Endothelial cell of umbilical vein (primary cell): ENCODE data around the gene LHCGR. TPM values are rescaled to one million over a fixed set of nuclear protein-coding genes. Genes with fewer than 3 reads are reported as not detected.

Experiments used
- BruUV-seq: library from RNA; stranded (reverse); fragments of 400-500 nt; replicated peaks from 2 replicates; lab custom pipeline; 2021; lab: Mats Ljungman, UMichigan
- CTCF ChIA-PET: fragments of 300-600, 350-600 bp; sonication (Branson Sonifier 250); formaldehyde crosslinking; loops from one replicate; lab custom pipeline; 2021; ENCODE audit warnings: antibody characterized with exemption, inconsistent platforms; lab: Charles Lee
- POLR2A ChIA-PET: fragments of 300-600, 350-600 bp; sonication (Branson Sonifier 250); formaldehyde crosslinking; loops from one replicate; lab custom pipeline; 2021; ENCODE audit warnings: antibody characterized with exemption, inconsistent platforms; lab: Charles Lee
- DNase-seq: peaks from one replicate; pipeline ENCODE4 v3.0.0-alpha.2; 2011; ENCODE audit warnings: low read depth, low spot score
- FAIRE-seq: peaks from 2 replicates; lab custom pipeline; 2011; peaks lifted over from hg19 to GRCh38; lab: Jason Lieb, UNC
- H2AFZ ChIP-seq: 2 replicates; pipeline ENCODE4 v1.6.0; 2012; ENCODE audit warnings: low read depth, low read length, control low read depth, inconsistent platforms
- H3K27ac ChIP-seq: 2 replicates; pipeline ENCODE4 v1.5.1; 2011; ENCODE audit warnings: low read depth, mild to moderate bottlenecking, control low read depth, low read length, moderate library complexity; ENCODE audit not compliant: insufficient read depth
- H3K27me3 ChIP-seq, 2 experiments: 2 replicates each; pipeline versions ENCODE4 v1.6.0 to v1.6.1; 2011; ENCODE audit warnings: low read length in 2 of 2, mixed read lengths in 1 of 2; ENCODE audit not compliant: control insufficient read depth in 2 of 2, insufficient read depth in 2 of 2
- H3K36me3 ChIP-seq, 2 experiments: 2 replicates in 1 of 2; 3 replicates in 1 of 2; pipeline ENCODE4 v1.5.1; 2011; ENCODE audit warnings: low read length in 2 of 2, mild to moderate bottlenecking in 1 of 2, moderate library complexity in 1 of 2; ENCODE audit not compliant: control insufficient read depth in 2 of 2, insufficient read depth in 2 of 2; ENCODE audit errors: extremely low read depth in 1 of 2
- H3K4me1 ChIP-seq: 3 replicates; pipeline ENCODE4 v1.5.1; 2011; ENCODE audit warnings: mild to moderate bottlenecking, low read length; ENCODE audit not compliant: control insufficient read depth, insufficient read depth; ENCODE audit errors: extremely low read depth
- H3K4me2 ChIP-seq: 2 replicates; pipeline ENCODE4 v1.6.1; 2011; ENCODE audit warnings: low read length, control low read depth, mixed read lengths; ENCODE audit not compliant: insufficient read depth
- H3K4me3 ChIP-seq, 3 experiments: fragments of 200-600 bp in 1 of 3; sonication (generic), shearing (Covaris generic) in 1 of 3; replicated peaks in 1 of 3; 2 replicates each; pipeline ENCODE4 v1.5.1; 2011 to 2016; ENCODE audit warnings: control low read depth in 3 of 3, low read length in 3 of 3, mild to moderate bottlenecking in 2 of 3, inconsistent platforms in 1 of 3, low read depth in 1 of 3, moderate library complexity in 1 of 3; ENCODE audit not compliant: insufficient read depth in 1 of 3
- H3K79me2 ChIP-seq: 2 replicates; pipeline ENCODE4 v1.6.0; 2012; ENCODE audit warnings: low read length, inconsistent platforms; ENCODE audit not compliant: control insufficient read depth, insufficient read depth
- H3K9ac ChIP-seq: replicated peaks from 2 replicates; pipeline ENCODE3; 2011; ENCODE audit warnings: low read length, control low read depth; ENCODE audit not compliant: insufficient read depth; ENCODE audit errors: extremely low read depth
- H3K9me1 ChIP-seq: replicated peaks from 3 replicates; pipeline ENCODE4 v1.6.0; 2011; ENCODE audit warnings: mild to moderate bottlenecking, low read length; ENCODE audit not compliant: control insufficient read depth, insufficient read depth; ENCODE audit errors: extremely low read depth
- H3K9me3 ChIP-seq: replicated peaks from 2 replicates; pipeline ENCODE4 v1.5.1; 2012; ENCODE audit warnings: low read length, inconsistent platforms; ENCODE audit not compliant: control insufficient read depth, insufficient read depth
- H4K20me1 ChIP-seq: replicated peaks from 2 replicates; pipeline ENCODE3; 2011; ENCODE audit warnings: mild to moderate bottlenecking, low read length; ENCODE audit not compliant: control insufficient read depth, insufficient read depth; ENCODE audit errors: extremely low read depth
- EZH2 ChIP-seq: IDR thresholded peaks from 2 replicates; pipeline ENCODE4 v1.6.1; 2012; ENCODE audit warnings: borderline replicate concordance, low read depth, mild to moderate bottlenecking, moderate library complexity, low read length, inconsistent platforms; ENCODE audit not compliant: severe bottlenecking
- FOS ChIP-seq: IDR thresholded peaks from 2 replicates; pipeline ENCODE4 v1.6.1; 2011; ENCODE audit warnings: mild to moderate bottlenecking, low read length, moderate library complexity, borderline replicate concordance; ENCODE audit not compliant: insufficient read depth
- GATA2 ChIP-seq: IDR thresholded peaks from 2 replicates; pipeline ENCODE4 v1.7.0; 2011; ENCODE audit warnings: low read depth, mild to moderate bottlenecking, moderate library complexity, mixed read lengths, low read length; ENCODE audit not compliant: insufficient read length, insufficient read depth
- JUN ChIP-seq: IDR thresholded peaks from 2 replicates; pipeline ENCODE4 v1.6.1; 2011; ENCODE audit warnings: borderline replicate concordance, low read depth; ENCODE audit not compliant: insufficient read length, insufficient read depth
- MYC ChIP-seq: IDR thresholded peaks from one replicate; pipeline ENCODE4 v1.6.1; 2011; ENCODE audit warnings: mild to moderate bottlenecking, low read depth, low read length
- POLR2A ChIP-seq: IDR thresholded peaks from 2 replicates; pipeline ENCODE4 v1.6.1; 2012; ENCODE audit warnings: low read depth, mild to moderate bottlenecking, control low read depth, low read length
- POLR2AphosphoS5 ChIP-seq: IDR thresholded peaks from 2 replicates; pipeline ENCODE4 v1.6.1; 2012; ENCODE audit warnings: low read depth, mild to moderate bottlenecking, control low read depth, low read length, moderate library complexity; ENCODE audit not compliant: insufficient read depth
- dilution Hi-C: fragments of 300-500 bp; cut with MboI; formaldehyde crosslinking; loops from one replicate; pipeline ENCODE4 v1.15.0; 2019; ENCODE audit warnings: low sequenced_read_pairs; ENCODE audit not compliant: extremely low pct_ligation_motif_present
- intact Hi-C: fragments of 100-400 bp; cut with micrococcal nuclease; formaldehyde crosslinking; loops from one replicate; pipeline ENCODE4 v1.10.0; 2022
- polyA plus RNA-seq, 4 experiments: library from polyadenylated mRNA; depleted of rRNA in 3 of 4; stranded (reverse) in 3 of 4; unstranded in 1 of 4; fragments of >200 nt; gene quantifications; 2 replicates each; pipeline versions ENCODE4 v1.2.1 to v1.2.3, GENCODE V29; 2011 to 2012; ENCODE audit warnings: missing spikeins in 1 of 4
- total RNA-seq: library from RNA; stranded (reverse); gene quantifications from 2 replicates; pipeline ENCODE4 v1.2.3, GENCODE V29; 2021
- TF ChIP-seq, protein P1 (sequence below): IDR thresholded peaks from 2 replicates; pipeline ENCODE4 v1.6.1; 2011; ENCODE audit not compliant: insufficient read depth, insufficient read length
- TF ChIP-seq, protein P2 (sequence below), 2 donors: IDR thresholded peaks; 1 replicate in 1 of 2; 2 replicates in 1 of 2; pipeline ENCODE4 v1.5.1; 2011; ENCODE audit warnings: low read length in 2 of 2, mild to moderate bottlenecking in 2 of 2, moderate library complexity in 2 of 2, control low read depth in 1 of 2, inconsistent platforms in 1 of 2, low read depth in 1 of 2; ENCODE audit not compliant: insufficient read depth in 1 of 2; ENCODE audit errors: extremely low read depth in 1 of 2

LHCGR gene
- total and polyA plus RNA-seq, 2 donors (not counting 3 experiments of a cell fraction or from before 2014, with no cell fraction given): not detected

DNA sequence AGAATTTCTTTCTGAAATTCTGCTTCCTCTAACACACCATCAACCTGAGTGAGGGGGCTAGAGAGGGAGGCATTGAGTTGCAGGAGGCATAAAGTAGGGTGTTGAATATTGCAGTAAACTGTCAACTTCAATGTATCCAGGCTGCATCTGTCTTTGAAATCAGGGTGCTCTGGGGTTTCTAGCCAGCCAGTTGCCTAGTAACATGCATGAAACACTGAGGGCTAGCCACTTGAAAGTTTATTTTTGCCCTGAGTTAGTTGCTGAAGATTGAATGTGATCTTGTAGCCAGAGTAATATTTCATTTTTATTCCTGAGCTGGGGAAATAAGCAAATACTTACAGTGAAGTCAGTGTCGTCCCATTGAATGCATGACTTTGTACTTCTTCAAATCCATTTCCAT is 41.9 kb downstream of the LHCGR start:
- no peak for TF ChIP-seq JUN
- no peak for TF ChIP-seq MYC
- TF ChIP-seq POLR2AphosphoS5: no peak
- Histone ChIP-seq H4K20me1 (no peaks in the 10 kb centered on the region), H3K4me2 (no peak overlapping the region), H3K4me3 (no peak overlapping the region), H3K27ac (no peak overlapping the region), H3K9me1 (no peaks in the 10 kb centered on the region), H3K27me3 (no peaks in the 10 kb centered on the region), H3K9ac (no peak overlapping the region), H3K79me2 (no peaks in the 10 kb centered on the region), H3K4me1 (peaks cover 4% of the 10 kb centered on the region), H3K36me3 (no peaks in the 10 kb centered on the region), H2AFZ (no peak overlapping the region), H3K9me3 (no peaks in the 10 kb centered on the region)
- FAIRE-seq (no peak), DNase-seq (no peak)
- ChIA-PET CTCF (no interaction called here), POLR2A (no interaction called here)
- intact Hi-C loops (no loop called here), dilution Hi-C loops (no loop called here)
- BruUV-seq: no TSS peak

DNA sequence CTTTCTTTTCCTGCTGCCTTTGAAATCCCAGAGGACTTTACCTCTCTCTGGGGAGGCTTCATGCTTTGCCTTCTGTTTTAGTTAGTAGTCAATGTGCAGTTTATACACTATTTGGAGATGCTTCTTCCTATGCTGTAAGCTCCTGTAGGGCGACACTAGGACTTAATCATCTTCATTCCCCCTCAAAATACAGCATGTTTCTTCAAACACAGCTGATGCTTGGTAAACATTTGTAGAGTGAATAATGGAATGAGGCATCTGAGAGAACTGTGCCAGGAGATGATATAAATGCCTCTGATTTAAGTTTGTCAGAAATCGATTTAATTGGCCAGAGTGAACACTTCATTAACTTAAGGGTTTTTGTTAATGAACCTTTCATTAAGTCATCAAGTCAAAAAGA is 43.4 kb downstream of the LHCGR start:
- Histone ChIP-seq H3K4me3 (no peak overlapping the region), H3K4me2 (no peak overlapping the region), H3K36me3 (no peaks in the 10 kb centered on the region), H3K79me2 (no peaks in the 10 kb centered on the region), H3K4me1 (peaks cover 4% of the 10 kb centered on the region), H3K9ac (no peak overlapping the region), H3K27ac (no peak overlapping the region), H3K9me3 (no peaks in the 10 kb centered on the region), H4K20me1 (no peaks in the 10 kb centered on the region), H3K27me3 (no peaks in the 10 kb centered on the region), H3K9me1 (no peaks in the 10 kb centered on the region), H2AFZ (no peak overlapping the region)
- BruUV-seq: no TSS peak
- DNase-seq (no peak), FAIRE-seq (no peak)
- TF ChIP-seq MYC (no peak), EZH2 (no peak), POLR2A (no peak), FOS (no peak), POLR2AphosphoS5 (no peak), JUN (no peak), GATA2 (no peak)
- TF ChIP-seq, protein P1, sequence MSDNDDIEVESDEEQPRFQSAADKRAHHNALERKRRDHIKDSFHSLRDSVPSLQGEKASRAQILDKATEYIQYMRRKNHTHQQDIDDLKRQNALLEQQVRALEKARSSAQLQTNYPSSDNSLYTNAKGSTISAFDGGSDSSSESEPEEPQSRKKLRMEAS: no peak
- TF ChIP-seq, protein P2, sequence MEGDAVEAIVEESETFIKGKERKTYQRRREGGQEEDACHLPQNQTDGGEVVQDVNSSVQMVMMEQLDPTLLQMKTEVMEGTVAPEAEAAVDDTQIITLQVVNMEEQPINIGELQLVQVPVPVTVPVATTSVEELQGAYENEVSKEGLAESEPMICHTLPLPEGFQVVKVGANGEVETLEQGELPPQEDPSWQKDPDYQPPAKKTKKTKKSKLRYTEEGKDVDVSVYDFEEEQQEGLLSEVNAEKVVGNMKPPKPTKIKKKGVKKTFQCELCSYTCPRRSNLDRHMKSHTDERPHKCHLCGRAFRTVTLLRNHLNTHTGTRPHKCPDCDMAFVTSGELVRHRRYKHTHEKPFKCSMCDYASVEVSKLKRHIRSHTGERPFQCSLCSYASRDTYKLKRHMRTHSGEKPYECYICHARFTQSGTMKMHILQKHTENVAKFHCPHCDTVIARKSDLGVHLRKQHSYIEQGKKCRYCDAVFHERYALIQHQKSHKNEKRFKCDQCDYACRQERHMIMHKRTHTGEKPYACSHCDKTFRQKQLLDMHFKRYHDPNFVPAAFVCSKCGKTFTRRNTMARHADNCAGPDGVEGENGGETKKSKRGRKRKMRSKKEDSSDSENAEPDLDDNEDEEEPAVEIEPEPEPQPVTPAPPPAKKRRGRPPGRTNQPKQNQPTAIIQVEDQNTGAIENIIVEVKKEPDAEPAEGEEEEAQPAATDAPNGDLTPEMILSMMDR (IDR thresholded peaks at IDR 0.05; ENCODE audit: extremely low read depth in 1 of 2, insufficient read depth in 1 of 2, low read depth in 1 of 2, low read length in 2 of 2): no peak
- intact Hi-C loops (no loop called here), dilution Hi-C loops (no loop called here)
- POLR2A ChIA-PET: no interaction called here
- CTCF ChIA-PET: no interaction called here
